ENCODE results near the gene TSR3.

TSR3 gene

GRCh38 chr16:1351582-1352362 lies at the start of gene TSR3, which contains the start of gene GNPTG:
TSS of gene TSR3 (minus strand) at chr16:1351878. CDS start at chr16:1351804, 74 bp downstream.
TSS of gene GNPTG (plus strand) at chr16:1351931. CDS start at chr16:1351966, 35 bp downstream.
- peak; percentile 94 for DNase-seq

- no peak for DNase-seq
These were observed 49.5 kb upstream of the TSR3 start for GRCh38 chr16:1401061-1401757.

GRCh38 chr16:1398826-1399581 lies 47.3 kb upstream of the TSR3 start:
- DNase-seq: no peak

GRCh38 chr16:1398351-1398750 lies 46.7 kb upstream of the TSR3 start:
- DNase-seq: no peak

- DNase-seq: no peak
These were observed 46.1 kb upstream of the TSR3 start for GRCh38 chr16:1397779-1398178.

- DNase-seq: no peak
These were observed 43.9 kb upstream of the TSR3 start for GRCh38 chr16:1395444-1396031.

- DNase-seq: no peak
These were observed 42.8 kb upstream of the TSR3 start for GRCh38 chr16:1394367-1394951.

- DNase-seq: no peak
These were observed 42.0 kb upstream of the TSR3 start for GRCh38 chr16:1393613-1394176.

DNA sequence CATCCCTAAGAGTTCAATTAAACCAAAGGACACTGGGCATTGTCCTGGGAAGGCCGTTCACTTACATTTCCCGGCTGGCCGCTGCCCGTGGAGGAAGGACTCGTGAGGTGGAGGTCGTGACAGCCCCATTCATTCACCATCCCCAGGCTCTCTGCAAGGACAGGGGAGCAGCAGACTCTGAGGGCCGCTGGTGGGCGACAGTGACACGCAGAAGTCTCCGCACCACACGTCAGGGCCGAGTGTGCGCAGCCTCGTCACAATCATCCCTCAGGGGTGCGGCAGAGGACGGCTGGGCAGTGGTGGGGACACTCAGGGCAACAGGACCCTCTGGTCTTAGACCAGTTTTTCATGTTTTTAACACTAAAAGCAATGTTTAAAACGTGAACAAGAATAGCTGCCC lies 41.1 kb upstream of the TSR3 start:
- no peak for DNase-seq

- DNase-seq: no peak
These were observed 38.6 kb upstream of the TSR3 start for GRCh38 chr16:1390239-1390779.

- no peak for DNase-seq
These were observed 38.1 kb upstream of the TSR3 start for GRCh38 chr16:1389762-1390161.

DNA sequence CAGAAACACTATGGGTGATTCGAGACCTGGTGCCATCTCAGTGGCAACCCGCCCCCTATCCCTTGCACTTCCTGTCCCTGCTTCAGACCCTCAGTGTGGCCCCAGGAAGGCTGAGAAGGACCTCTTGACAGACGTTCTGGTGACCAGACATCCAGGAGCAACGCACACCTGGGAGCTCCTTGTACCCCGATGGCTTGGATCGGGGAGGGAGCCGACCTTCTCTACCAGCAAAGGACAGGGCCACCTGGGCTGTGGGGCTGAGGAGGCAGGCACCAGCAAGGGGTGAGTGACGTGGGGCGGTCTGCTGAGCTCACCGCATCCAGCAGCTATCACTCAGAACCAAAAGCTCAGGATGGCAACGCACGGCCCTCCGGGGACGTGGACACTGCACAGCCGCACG lies 35.7 kb upstream of the TSR3 start:
- DNase-seq: no peak

DNA sequence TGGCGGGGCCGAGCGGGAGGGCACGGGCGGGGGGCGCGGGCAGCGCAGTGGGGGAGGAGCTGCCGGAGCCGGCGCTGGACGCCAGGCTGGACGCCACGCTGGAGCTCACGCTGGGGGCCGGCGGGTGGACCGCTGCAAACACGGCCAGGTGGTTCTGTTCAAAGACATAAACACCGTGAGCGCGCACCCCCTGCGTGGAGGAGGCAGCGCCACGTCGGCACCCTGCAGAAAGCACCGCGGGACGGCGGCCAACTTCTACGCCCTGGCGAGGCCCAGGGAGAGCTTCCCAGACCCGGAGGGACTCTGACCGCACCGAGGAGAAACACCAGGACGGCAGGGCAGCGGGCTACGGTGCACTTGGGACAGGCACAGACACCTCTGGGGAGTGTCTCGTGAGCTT lies 33.6 kb upstream of the TSR3 start:
- DNase-seq: no peak

GRCh38 chr16:1383556-1383955 lies 31.9 kb upstream of the TSR3 start:
- no peak for DNase-seq

GRCh38 chr16:1381612-1382406 lies 30.1 kb upstream of the TSR3 start:
- DNase-seq: no peak

- DNase-seq: no peak
These were observed 28.5 kb upstream of the TSR3 start for GRCh38 chr16:1380195-1380594.

- peak; percentile 76 for DNase-seq
These were observed 27.8 kb upstream of the TSR3 start for GRCh38 chr16:1379304-1380076.

DNA sequence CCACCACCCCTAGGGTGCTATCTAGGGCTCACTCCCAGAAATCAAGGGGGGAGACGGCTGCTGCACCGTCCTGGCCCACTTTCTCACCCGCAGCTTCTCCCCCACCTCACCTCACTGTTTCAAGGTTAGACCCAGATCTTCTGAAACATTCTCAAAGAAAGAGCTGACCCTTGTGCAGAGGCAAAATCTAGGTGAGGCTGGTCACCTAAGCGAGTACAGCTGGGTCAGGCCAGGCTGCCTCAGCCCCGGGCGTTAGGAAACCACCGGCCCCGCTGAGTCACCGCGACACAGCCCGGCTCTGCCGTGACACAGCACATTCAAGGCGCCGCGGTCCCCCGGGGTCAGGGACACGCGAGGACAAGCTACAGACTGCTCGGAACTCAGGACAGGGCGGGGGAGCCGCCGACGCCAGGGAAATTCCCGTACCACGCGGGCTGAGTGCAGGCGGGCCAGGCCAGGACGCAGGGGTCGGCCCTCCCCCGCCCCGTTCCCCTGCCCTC lies 27.2 kb upstream of the TSR3 start:
- peak; percentile 92 for DNase-seq

GRCh38 chr16:1378087-1378803 lies 26.6 kb upstream of the TSR3 start:
- no peak for DNase-seq
